ENCODE measurements around the gene NYNRIN. TPM values are rescaled to one million over a fixed set of nuclear protein-coding genes. Genes with fewer than 3 reads are reported as not detected.
"Not testable (repeated sequence)": the region's sequence is repeated elsewhere in the genome, so short reads cannot be mapped to it uniquely, and the experiment has no call there.

NYNRIN gene
- total RNA-seq, 1 donor from 2014 or later = 3.3 TPM

DNA sequence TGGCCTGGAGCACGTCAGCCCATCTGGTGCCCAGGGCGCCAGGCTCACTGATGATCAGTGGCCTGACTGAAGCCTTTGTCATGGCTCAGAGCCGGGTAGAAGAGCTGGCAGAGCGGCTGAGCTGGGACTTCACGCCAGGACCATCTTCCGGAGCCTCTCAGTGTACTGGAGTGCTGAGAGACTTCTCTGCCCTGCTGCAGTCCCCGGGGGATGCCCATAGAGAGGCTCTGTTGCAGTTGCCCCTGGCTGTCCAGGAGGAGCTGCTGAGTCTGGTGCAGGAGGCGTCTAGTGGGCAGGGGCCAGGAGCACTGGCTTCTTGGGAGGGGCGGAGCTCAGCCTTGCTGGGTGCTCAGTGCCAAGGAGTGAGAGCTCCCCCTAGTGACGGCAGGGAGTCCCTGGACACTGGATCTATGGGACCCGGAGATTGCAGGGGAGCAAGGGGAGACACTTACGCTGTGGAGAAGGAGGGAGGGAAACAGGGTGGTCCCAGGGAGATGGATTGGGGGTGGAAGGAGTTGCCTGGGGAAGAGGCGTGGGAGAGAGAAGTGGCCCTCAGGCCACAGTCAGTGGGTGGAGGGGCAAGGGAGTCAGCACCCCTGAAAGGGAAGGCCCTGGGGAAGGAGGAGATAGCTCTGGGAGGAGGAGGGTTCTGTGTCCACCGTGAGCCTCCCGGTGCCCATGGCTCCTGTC, 32.9 kb downstream of the NYNRIN start:
- DNase-seq (ENCODE audit: low read depth in 2 of 2) = peak; percentile 69 to 95

DNA sequence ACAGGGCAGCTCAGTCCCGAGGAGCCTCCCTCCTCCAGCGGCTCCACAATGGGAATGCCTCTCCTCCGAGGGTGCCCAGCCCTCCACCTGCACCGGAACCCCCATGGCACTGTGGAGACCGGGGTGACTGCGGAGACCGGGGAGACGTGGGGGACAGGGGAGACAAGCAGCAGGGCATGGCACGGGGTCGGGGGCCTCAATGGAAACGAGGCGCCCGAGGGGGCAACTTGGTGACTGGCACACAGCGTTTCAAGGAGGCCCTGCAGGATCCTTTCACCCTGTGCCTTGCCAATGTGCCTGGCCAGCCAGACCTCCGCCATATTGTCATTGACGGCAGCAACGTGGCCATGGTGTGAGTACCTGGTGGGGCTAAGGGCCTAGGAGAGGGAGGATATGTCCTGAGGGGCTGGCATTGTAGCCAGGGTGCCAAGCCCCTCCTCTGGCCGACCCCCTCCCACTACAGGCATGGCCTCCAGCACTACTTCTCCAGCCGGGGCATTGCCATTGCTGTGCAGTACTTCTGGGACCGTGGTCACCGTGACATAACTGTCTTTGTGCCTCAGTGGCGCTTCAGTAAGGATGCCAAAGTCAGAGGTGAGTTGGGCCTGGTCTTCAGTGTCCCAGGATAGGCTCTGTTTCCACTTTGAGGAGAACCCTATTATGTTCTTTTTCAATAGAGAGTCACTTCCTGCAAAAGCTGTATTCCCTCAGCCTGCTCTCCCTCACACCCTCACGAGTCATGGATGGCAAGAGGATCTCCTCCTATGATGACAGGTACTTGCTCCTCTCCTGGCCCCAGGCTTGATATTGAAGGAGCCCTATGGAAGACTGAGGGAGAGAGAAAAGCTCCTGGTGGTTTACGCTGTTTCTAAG, 33.7 kb downstream of the NYNRIN start:
- DNase-seq (ENCODE audit: low read depth in 2 of 2) = no peak

DNA sequence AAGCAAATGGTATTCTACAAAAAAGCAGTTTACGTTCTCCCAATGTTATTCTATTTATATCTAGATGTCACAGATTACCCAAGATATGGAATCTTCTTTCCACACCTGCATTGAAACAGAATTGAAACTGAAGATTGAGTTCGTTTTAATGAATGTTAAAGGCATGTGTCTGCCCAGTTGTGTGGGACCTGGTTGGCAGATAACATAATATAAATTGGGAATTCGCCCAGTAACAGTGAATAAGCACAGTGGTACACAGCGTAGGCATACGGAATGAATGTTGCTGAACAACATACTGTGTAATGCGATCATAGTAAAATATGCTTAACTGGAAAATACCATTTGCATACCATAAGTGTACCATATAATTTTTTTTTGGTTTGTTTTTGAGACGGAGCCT, 35.2 kb downstream of the NYNRIN start:
- no peak for DNase-seq (ENCODE audit: low read depth in 2 of 2)

DNA sequence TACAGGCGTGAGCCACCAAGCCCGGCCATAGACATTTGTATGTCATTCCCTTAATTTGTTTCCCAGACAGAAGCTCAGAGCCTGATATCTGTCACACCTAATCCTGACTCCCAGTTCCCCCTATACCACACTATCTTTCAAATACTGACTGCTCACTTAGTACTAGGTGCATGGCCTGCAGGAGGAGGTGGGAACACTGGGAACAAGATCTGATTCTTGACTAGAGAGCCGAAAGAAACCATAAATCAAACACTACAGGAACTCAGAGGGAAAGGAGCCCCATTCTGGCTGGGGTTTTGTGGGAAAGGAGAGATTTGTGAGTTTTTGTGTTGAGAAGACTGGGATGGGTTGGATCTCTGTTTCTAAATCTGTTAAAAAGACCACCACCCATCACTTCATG, 35.9 kb downstream of the NYNRIN start:
- no peak for DNase-seq (ENCODE audit: low read depth in 2 of 2)

DNA sequence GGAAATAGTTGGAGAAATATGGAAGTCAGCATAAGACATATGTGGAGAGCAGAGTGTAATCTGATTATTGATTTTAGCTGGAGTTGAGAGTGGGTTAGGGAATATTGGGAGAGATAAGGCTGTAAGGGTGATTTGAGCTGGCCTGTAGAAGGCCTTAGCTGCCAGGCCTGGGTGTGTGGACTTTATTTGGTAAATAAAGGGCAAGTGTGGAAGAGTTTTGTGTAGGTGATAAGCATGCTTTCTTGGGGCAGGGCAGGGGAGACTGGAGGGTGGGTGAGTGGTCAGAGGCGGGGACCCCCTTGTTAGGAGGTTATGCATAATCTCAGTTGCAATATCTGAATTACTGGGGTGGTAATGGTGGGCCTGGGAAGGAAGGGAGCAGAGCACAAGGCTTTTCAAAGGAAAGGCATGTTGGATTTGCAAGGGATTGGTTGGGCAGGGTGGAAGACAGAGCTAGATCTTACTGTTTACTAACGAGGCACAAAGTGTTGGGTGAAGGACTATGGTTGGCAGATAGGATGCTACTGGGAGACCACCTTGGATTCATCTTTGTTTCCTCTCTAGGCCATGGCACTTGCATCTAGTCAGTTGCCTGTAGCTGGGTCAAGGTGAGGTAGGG, 36.5 kb downstream of the NYNRIN start:
- DNase-seq (ENCODE audit: low read depth in 2 of 2) = no peak

DNA sequence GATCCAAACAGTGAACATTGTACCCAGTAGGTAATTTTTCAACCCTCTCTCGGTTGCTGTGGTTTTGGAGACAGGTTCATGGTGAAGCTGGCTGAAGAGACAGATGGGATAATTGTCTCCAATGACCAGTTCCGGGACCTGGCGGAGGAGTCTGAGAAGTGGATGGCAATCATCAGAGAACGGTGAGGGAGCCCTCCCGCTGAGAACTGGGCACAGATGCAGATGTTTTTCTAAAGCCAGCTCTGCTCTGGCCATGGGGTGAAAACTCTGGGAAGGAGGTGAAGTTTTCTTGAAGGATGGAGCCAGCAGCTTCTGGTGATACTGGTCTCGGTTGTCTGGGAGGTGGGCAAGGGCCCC, 37.2 kb downstream of the NYNRIN start:
- DNase-seq (ENCODE audit: low read depth in 2 of 2) = no peak

DNA sequence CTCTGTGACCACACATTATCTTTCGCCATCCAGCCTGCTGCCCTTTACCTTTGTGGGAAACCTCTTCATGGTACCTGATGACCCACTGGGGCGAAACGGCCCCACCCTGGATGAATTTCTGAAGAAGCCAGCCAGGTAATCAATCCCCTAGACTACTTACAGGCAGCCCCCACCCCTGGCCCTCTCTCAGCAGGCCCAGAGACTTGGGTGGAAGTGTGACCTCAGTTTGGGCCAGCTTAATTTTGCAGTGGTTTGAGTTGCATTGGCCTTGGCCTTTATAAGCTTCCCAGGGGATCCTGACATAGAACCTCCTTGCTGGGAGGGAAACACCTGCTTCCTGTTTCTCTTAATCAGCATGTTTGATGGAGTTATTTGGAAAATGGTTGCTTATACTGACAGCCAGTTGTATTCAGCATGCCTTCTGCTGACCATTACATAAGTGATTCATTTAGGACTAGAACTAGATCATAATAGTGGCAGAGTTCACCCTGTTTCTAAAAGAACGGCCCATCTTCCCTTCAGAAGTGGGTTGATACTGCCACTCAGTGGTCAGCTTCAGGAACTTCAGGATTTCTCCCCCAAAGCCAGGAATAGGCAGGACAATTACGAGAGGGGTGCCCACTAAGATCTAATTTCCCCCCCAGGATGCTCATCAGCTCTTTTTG, 37.7 kb downstream of the NYNRIN start:
- DNase-seq (ENCODE audit: low read depth in 2 of 2) = peak; percentile 98

DNA sequence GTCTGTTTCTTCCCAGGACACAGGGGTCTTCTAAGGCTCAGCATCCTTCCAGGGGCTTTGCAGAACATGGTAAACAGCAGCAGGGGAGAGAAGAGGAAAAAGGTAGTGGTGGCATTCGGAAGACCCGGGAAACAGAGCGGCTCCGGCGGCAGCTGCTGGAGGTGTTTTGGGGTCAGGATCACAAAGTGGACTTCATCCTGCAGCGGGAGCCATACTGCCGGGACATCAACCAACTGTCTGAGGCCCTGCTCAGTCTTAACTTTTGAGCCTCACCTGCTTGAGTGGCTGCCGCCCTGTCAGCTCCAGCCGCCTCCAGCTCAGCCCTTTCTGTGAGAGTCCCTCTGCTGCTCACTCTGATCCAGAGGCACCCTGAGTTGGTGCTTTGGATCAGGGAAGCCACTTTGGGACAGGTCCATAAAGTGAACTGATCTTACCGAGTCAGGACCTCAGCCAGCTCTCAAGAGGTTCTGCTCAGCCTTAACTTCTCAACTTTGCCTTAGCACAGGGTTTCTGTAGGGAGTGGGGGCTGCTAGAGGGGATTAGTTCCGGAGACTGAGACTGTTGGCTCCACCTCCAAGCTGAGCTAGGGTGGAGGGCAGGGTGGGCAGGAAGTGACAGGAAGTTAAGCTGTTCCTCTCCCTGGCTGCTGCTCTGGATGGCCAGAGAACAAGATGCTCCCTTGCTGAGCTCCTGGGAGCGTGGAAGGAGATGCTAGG, 38.4 kb downstream of the NYNRIN start:
- DNase-seq (ENCODE audit: low read depth in 2 of 2) = peak in 1 of 2 donors; percentile 41

DNA sequence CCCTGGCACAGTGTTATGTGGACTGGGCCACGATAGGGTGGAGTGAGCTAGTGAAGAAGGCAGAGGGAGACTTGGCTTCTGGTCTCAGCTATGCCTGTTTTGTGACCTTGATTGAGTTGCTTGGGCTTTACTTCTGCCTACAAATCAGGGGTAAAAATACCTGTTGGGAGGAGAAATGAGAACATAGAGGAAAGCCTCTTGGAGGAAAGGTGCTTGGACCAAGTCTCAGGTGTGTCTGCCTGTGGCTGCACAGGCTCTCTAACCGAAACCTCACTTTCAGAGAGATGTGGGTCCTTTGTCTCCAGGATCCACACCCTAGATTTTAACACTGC, 38.9 kb downstream of the NYNRIN start:
- DNase-seq (ENCODE audit: low read depth in 2 of 2) = no peak

DNA sequence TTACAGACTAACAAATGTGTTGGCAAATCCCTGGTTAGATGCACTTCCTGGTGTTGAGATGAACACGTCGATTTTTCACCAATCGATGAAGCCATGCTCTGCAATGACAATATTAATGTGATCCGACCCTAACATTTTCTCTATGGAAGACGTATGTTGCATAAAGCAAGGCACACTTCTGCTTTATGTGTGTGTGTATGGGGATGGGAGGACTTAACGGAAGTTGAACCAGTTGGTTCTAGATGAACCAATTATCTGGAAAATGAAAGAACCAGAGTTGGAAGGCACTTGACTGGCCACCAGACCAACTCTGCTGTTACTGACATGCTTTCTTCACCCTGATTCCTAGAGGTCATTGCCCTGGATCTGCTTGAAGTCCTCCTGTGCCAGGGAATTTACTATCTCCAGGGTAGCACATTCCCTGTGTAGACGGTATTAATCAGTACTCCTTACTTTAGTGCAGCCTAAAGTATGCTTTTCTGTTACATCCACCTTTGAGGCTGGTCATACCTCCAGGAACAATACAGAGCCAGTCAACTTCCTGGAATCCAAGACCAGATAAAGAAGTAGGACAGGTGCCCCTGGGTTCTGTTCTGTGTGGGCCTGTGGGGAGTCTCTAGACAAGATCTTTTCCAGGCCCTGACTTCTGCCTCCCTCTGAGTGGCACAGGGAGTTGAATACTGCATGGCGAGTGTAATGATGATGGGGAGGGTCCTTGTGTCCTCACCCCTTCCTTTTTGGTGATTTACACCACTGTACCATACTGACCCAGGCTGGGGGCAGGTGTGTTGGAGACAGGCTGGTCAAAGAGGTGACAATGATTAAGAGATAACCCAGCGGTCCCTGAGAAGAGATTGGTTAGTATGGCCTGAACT, 39.7 kb downstream of the NYNRIN start:
- DNase-seq (ENCODE audit: low read depth in 2 of 2) = no peak

DNA sequence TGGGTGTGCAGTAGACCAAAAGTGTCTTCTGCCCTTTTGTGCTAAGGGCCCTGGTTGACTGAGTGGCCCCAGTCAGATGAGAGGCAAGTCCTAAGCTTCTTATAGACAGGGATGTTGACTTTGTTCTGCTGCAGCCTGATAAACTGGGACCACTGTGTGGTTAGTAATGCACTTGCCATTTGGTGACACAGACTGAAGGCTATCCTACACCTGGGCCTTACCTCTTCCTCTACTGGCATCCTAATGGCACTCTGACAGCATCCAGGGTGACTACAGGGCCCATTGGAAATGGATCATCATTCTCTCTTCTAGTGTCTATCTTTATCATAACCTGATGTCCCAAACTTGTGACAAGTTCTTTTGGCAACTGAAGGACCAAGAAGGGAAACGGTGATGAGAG, 40.5 kb downstream of the NYNRIN start:
- no peak for DNase-seq (ENCODE audit: low read depth in 2 of 2)

DNA sequence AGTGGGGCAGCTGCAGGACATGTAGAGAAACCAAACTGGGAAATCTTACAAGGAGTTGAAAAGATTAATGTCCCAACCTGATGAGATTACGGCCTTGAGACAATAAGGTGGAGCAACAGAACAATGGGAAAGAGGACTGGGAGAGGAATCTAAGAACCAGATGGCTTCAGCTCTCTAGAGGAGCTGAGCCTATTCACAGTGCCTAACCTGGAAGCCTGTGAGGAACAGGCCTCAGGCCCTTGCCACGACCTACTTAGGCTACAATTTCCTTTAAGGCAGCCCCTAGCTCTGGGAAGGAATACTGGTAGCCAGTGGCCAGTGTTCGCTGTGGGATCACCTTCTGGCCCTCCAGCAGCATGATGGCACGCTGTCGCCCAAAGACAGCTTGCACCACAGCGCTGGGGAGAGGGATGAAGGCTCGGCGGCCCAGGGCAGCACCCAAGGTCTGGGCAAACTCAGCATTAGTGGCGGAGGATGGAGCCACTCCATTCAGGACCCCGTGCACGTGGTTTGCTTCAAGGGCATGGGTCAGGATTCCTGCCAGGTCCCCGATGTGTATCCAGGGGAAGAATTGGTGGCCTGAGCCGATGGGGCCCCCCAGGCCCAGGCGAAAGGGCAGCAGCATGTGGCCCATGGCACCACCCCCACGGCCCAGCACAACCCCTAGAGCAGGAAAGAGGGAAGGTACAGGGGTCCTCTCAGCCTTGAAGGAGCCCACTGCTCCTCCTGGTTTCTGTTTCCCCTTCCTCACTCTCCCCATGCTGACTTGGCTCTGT, 41.2 kb downstream of the NYNRIN start:
- DNase-seq (ENCODE audit: low read depth in 2 of 2) = no peak

DNA sequence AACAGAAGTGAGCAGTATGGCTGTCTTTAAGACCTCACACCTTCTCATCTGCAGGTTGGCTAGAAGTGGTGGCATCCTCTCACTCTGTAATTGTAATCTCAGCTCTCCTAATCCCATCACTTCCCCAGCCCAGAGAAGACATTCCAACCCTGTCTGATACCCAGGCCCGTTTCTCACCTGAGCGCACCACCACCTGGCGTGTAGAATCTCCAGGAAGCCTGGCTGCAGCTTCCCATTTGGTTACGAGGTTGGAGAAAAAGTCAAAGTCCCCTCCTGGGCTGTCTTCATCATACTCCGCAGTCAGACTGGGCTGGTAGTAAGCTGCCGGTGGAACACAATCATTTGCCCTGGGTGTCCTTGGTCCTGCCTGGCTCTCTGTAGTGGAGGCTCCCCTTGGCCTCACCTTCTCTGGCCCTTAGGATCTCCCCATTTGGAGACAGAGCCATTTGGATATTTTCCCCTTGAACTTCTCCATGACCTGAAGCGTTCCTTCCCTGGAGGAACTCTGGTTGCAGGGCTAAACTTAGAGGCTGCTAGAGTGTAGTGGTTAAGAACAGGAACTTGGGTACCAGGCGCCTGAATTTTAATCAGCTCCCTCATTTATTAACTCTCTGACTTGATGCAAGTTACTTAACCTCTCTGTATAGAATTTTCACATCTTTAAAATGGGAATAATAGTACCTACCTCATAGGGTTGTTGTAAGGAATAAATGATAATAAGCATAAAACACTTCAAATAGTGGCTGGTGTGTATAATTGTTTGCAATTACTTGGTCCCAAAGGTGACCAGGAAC, 42.0 kb downstream of the NYNRIN start:
- DNase-seq (ENCODE audit: low read depth in 2 of 2) = no peak

DNA sequence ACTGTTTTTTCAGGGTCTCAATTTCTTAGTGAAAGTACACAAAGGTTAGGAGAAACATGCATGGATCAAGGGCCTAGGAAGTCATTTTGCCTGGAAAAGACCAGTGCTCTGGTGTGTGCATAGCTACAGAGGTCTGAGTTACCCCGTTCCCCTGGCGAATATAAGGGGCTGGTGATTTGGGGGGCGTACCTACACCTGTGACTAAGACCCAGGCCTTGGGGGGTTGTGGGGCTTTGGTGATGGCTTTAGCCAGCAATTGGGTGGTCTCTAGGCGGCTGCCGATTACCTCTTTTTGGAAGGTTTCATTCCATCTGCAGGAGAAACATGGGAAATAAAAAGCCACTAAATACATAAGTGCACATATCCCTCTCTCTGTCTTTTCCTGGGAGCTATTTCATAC, 42.7 kb downstream of the NYNRIN start:
- no peak for DNase-seq (ENCODE audit: low read depth in 2 of 2)

DNA sequence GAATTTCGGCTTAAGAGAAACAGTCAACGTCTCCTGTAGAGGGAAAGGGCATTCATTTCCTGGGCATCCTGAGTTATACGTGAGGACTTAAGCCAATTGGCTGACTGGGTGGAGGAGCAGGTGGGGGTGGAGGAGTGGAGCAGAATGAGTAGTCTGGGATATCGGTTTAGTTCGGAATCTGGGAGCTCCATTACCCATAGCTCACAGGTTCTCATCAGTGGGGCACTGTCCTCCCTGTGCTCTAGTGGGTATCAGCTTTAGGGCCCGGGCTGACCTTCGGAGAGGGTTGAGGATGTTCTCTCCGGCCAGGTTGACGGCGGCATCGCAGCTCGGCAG, 43.1 kb downstream of the NYNRIN start:
- DNase-seq (ENCODE audit: low read depth in 2 of 2) = no peak

DNA sequence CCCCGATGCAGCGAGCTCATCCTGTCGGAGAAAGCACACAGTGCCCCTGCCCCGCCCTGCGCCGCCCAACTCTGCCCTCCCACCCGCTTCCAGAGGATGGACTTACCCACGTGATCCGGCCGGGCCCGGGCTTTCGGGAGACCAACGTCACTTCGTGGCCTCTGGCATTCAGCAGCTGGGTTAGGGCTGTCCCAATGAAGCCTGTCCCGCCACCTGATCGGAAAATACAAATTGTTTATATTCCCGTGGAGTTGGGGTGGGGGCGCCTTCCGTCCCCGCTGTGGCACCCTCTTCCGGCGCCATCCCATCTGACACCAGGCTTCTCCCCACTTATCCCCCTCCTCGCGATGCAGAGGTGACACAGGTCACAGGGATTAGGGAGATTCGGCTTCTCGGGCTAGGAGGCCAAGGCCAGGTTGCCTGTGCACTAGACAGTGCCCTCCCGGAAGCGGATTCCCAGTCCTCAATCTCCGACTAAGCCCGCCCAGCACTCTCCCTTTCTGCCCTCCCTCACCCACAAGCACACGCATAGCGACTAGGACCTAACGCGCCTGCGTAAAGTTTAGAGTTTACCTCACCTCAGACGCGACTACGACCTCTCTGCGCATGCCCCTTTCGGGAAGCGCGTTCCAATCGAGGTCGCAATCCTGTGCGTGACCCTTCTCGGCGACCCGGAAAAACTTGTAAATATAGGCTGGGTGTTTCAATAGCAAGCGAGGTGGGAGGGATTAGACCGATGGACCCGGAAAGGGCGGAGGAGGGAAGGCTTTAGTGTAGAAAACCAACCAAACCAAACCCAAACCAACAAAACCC, 43.6 kb downstream of the NYNRIN start, which contains the start of gene SDR39U1:
Gene SDR39U1 (minus strand): TSS at position 537 of the 813 bp plus-strand sequence. CDS start 7 bp downstream, at position 530.
- peak; percentile 99 for DNase-seq (ENCODE audit: low read depth in 2 of 2)

DNA sequence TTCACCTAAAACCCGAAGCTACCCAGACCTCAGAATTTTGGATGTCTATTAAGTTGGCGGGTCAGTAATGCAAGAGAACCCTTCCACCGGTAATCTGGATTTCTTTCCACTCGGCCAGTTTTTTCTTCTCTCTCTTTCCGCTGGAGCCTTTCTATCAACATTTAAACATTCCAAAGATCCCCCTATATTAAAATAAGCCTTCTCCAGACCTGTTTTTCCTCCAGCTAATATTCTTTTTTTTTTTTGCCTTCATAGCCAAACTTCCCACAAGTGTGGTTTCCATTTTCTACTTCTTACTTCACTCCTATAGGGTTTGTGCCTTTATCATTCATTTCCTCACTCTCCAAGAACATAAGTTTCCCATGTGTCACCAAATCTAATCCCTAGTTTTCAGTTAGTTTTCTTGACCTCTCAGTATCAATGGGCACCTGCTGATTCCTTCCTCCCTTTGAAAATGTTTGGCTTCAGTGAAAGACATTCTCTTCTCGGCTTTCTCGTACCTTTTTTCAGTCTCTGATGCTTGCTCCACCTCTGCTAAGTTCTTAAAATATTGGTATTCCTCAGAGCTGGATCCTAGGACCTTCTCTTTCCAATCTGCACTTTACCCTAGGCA, 44.4 kb downstream of the NYNRIN start:
- no peak for DNase-seq (ENCODE audit: low read depth in 2 of 2)

DNA sequence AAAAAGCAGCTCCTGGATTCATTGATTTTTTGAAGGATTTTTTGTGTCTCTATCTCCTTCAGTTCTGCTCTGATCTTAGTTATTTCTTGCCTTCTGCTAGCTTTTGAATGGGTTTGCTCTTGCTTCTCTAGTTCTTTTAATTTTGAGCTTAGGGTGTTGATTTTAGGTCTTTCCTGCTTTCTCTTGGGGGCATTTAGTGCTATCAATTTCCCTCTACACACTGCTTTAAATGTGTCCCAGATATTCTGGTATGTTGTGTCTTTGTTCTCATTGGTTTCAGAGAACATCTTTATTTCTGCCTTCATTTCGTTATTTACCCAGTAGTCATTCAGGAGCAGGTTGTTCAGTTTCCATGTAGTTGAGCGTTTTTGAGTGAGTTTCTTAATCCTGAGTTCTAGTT, 52.0 kb downstream of the NYNRIN start:
- DNase-seq (ENCODE audit: low read depth in 2 of 2) = not testable (repeated sequence)
